ENCODE measurements around the gene CRYGN. TPM values are rescaled to one million over a fixed set of nuclear protein-coding genes. Genes with fewer than 3 reads are reported as not detected.

CRYGN gene
- total and polyA plus RNA-seq, 2 experiments from 2014 or later = 0.59 to 1.5 TPM

DNA sequence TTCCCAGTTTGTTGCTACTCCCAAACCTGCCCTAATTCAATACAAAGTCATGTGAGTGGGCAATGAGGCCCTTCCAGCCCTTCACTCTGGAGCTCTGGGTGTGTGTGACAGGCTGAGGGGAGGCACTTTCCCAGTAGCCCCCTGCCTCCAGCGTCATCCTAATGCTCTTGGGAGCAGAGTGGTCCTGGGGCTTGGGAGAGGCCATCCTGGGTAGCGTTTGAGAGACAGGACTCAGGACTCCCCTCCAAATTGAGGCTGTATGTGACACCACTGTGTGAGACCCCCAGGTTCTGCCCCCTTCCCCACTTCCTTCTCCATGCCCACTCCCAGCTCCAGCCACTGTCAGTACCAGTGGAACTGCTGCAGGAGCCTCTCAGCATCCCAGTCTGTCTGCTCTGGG, 6.5 kb upstream of the CRYGN start (continued):
- TF ChIP-seq, protein P1, sequence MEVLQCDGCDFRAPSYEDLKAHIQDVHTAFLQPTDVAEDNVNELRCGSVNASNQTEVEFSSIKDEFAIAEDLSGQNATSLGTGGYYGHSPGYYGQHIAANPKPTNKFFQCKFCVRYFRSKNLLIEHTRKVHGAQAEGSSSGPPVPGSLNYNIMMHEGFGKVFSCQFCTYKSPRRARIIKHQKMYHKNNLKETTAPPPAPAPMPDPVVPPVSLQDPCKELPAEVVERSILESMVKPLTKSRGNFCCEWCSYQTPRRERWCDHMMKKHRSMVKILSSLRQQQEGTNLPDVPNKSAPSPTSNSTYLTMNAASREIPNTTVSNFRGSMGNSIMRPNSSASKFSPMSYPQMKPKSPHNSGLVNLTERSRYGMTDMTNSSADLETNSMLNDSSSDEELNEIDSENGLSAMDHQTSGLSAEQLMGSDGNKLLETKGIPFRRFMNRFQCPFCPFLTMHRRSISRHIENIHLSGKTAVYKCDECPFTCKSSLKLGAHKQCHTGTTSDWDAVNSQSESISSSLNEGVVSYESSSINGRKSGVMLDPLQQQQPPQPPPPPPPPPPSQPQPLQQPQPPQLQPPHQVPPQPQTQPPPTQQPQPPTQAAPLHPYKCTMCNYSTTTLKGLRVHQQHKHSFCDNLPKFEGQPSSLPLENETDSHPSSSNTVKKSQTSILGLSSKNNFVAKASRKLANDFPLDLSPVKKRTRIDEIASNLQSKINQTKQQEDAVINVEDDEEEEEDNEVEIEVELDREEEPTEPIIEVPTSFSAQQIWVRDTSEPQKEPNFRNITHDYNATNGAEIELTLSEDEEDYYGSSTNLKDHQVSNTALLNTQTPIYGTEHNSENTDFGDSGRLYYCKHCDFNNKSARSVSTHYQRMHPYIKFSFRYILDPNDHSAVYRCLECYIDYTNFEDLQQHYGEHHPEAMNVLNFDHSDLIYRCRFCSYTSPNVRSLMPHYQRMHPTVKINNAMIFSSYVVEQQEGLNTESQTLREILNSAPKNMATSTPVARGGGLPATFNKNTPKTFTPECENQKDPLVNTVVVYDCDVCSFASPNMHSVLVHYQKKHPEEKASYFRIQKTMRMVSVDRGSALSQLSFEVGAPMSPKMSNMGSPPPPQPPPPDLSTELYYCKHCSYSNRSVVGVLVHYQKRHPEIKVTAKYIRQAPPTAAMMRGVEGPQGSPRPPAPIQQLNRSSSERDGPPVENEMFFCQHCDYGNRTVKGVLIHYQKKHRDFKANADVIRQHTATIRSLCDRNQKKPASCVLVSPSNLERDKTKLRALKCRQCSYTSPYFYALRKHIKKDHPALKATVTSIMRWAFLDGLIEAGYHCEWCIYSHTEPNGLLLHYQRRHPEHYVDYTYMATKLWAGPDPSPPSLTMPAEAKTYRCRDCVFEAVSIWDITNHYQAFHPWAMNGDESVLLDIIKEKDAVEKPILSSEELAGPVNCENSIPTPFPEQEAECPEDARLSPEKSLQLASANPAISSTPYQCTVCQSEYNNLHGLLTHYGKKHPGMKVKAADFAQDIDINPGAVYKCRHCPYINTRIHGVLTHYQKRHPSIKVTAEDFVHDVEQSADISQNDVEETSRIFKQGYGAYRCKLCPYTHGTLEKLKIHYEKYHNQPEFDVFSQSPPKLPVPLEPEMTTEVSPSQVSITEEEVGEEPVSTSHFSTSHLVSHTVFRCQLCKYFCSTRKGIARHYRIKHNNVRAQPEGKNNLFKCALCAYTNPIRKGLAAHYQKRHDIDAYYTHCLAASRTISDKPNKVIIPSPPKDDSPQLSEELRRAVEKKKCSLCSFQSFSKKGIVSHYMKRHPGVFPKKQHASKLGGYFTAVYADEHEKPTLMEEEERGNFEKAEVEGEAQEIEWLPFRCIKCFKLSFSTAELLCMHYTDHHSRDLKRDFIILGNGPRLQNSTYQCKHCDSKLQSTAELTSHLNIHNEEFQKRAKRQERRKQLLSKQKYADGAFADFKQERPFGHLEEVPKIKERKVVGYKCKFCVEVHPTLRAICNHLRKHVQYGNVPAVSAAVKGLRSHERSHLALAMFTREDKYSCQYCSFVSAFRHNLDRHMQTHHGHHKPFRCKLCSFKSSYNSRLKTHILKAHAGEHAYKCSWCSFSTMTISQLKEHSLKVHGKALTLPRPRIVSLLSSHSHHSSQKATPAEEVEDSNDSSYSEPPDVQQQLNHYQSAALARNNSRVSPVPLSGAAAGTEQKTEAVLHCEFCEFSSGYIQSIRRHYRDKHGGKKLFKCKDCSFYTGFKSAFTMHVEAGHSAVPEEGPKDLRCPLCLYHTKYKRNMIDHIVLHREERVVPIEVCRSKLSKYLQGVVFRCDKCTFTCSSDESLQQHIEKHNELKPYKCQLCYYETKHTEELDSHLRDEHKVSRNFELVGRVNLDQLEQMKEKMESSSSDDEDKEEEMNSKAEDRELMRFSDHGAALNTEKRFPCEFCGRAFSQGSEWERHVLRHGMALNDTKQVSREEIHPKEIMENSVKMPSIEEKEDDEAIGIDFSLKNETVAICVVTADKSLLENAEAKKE (CRISPR knock-in tag; IDR thresholded peaks at IDR 0.05) = no peak
- TF ChIP-seq CTCF (conservative IDR thresholded peaks at IDR 0.05; ENCODE audit: low read depth in 2 of 2) = no peak

GRCh38 chr7:151444632-151445031, 4.7 kb upstream of the CRYGN start:
- peaks cover 21% of the 10 kb centered on the region for H3K4me1 Mint-ChIP-seq
- no peaks in the 10 kb centered on the region for H3K36me3 ChIP-seq (ENCODE audit: insufficient read depth)
- H4K20me1 ChIP-seq (replicated peaks; ENCODE audit: insufficient read depth) = no peaks in the 10 kb centered on the region
- no peak overlapping the region for H3K27ac ChIP-seq (ENCODE audit: low read depth)
- H3K4me2 ChIP-seq = no peak overlapping the region
- H3F3A ChIP-seq (replicated peaks; ENCODE audit: low read depth) = no peaks in the 10 kb centered on the region
- H3K79me2 ChIP-seq (replicated peaks; ENCODE audit: insufficient read depth) = no peaks in the 10 kb centered on the region
- H3K9me2 ChIP-seq (ENCODE audit: insufficient read depth) = no peaks in the 10 kb centered on the region
- TF ChIP-seq ETS1 (IDR thresholded peaks at IDR 0.05) = no peak
- no peak overlapping the region for H3K4me3 ChIP-seq
- no peak overlapping the region for H3K27ac Mint-ChIP-seq
- H3K27me3 ChIP-seq (ENCODE audit: insufficient read depth) = peaks cover 12% of the 10 kb centered on the region
- H3K9me3 Mint-ChIP-seq = no peaks in the 10 kb centered on the region
- H3K4me1 ChIP-seq (ENCODE audit: insufficient read depth) = peaks cover 15% of the 10 kb centered on the region
- no peaks in the 10 kb centered on the region; the same call in 2 of the 3 replicates for H3K36me3 Mint-ChIP-seq (ENCODE audit: low read depth)
- peaks cover 10% of the 10 kb centered on the region for H3K27me3 Mint-ChIP-seq (ENCODE audit: insufficient read depth, low read depth, poor library complexity)
- no peak overlapping the region for H3K4me3 Mint-ChIP-seq
- no peak for DNase-seq (ENCODE audit: low spot score)
- ATAC-seq = no peak
- no peak overlapping the region for H2AFZ ChIP-seq

Data from GM23338 (cell line).